Mucosa of descending colon (tissue), 3 donors: Measurements from ENCODE around the gene KCNH6. TPM values are rescaled to one million over a fixed set of nuclear protein-coding genes. Genes with fewer than 3 reads are reported as not detected.
A peak's percentile ranks its signal among the peaks of the same experiment; 100 is the strongest.

Experiments used
- ATAC-seq: fragments of 200-7000 bp; cut with Tn5 transposase; one replicate; pipeline ENCODE4 v1.9.1; 2020; ENCODE audit warnings: mild to moderate bottlenecking, moderate library complexity
- DNase-seq, 3 donors: peaks; one replicate each; pipeline ENCODE4 v3.0.0-alpha.2; 2020
- H3K36me3 ChIP-seq: fragments of 200-600 bp; one replicate; pipeline ENCODE4 v1.8.0; 2021; ENCODE audit warnings: low read depth, mild to moderate bottlenecking
- H3K4me1 ChIP-seq: fragments of 200-600 bp; one replicate; pipeline ENCODE4 v1.8.0; 2021; ENCODE audit warnings: low read depth, mild to moderate bottlenecking
- H3K4me3 ChIP-seq: fragments of 200-600 bp; one replicate; pipeline ENCODE4 v1.8.0; 2021; ENCODE audit warnings: mild to moderate bottlenecking
- H3K9me3 ChIP-seq: fragments of 200-600 bp; one replicate; pipeline ENCODE4 v1.8.0; 2021; ENCODE audit warnings: mild to moderate bottlenecking
- intact Hi-C, 2 donors: fragments of 100-400 bp; cut with DNase I in 1 of 2; cut with micrococcal nuclease in 1 of 2; formaldehyde crosslinking; loops; one replicate each; pipeline versions ENCODE4 v1.11.0 to v1.11.1; 2022; cut with DNase I, micrococcal nuclease
- long read RNA-seq, 2 donors: library from polyadenylated mRNA; unstranded; transcript quantifications; one replicate each; pipeline ENCODE4 v2.0.0, GENCODE V29; 2019 to 2021
- total RNA-seq, 3 donors: library from RNA; stranded (reverse); fragmentation: NEBNext Ultra II Directional in 2 of 3; extraction: Animal tissue kit (Norgen Biotek cat#: 25700) in 2 of 3; gene quantifications; one replicate each; pipeline versions ENCODE4 v1.2.1 to v1.2.4, GENCODE V29; 2021 to 2023
- TF ChIP-seq, protein P1 (sequence below): fragments of 200-600 bp; IDR thresholded peaks from one replicate; pipeline ENCODE4 v1.8.0; 2022; ENCODE audit warnings: antibody characterized with exemption, mild to moderate bottlenecking
- donor health status: DM: no; HTN: no; CAD: no; lungs with moderate emphysema.
- donor health status: DM: no; HTN: no; CAD: no.
- donor health status: DM: no; HTN: yes; CAD: no.

The KCNH6 gene, protein sequence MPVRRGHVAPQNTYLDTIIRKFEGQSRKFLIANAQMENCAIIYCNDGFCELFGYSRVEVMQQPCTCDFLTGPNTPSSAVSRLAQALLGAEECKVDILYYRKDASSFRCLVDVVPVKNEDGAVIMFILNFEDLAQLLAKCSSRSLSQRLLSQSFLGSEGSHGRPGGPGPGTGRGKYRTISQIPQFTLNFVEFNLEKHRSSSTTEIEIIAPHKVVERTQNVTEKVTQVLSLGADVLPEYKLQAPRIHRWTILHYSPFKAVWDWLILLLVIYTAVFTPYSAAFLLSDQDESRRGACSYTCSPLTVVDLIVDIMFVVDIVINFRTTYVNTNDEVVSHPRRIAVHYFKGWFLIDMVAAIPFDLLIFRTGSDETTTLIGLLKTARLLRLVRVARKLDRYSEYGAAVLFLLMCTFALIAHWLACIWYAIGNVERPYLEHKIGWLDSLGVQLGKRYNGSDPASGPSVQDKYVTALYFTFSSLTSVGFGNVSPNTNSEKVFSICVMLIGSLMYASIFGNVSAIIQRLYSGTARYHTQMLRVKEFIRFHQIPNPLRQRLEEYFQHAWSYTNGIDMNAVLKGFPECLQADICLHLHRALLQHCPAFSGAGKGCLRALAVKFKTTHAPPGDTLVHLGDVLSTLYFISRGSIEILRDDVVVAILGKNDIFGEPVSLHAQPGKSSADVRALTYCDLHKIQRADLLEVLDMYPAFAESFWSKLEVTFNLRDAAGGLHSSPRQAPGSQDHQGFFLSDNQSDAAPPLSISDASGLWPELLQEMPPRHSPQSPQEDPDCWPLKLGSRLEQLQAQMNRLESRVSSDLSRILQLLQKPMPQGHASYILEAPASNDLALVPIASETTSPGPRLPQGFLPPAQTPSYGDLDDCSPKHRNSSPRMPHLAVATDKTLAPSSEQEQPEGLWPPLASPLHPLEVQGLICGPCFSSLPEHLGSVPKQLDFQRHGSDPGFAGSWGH
- total RNA-seq, result under 1 TPM in 2 of 3 donors, not detected in 1; 0.58 to 0.64 TPM
- long read RNA-seq, donor 1, result 0 reads
- long read RNA-seq, donor 2, result 0 reads

DNA sequence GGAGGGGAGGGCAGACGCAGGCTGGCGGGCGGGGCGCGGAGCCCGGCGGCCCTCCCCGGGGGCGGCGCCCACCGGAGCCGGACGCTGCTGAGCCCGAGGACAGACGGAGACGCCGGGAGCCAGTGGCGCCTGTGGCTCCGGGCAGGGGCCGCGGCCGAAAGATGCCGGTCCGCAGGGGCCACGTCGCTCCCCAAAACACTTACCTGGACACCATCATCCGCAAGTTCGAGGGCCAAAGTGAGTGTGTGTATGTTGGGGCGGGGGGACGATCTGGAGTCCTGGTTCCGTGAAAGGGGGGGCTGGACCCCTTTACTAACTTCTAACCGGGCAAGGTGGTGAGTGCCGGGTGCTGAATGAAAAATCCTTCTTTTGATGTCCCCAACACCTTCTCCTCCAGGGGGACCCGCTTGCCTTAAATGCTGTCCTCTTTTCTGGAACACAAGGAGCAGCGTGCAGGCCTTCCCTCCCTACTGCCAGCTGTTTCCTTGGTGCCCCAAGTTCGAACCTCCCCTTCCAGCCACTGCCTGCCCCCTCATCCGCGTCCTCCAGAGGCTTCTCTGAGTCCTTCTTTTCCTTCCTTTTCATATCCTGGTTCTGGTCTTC lies at the start of gene KCNH6:
TSS of gene KCNH6 (plus strand) at position 106 of the 603 bp plus-strand sequence. CDS start at position 162, 56 bp downstream.
- ATAC-seq, result no peak
- no peak for DNase-seq
- intact Hi-C loops, result no loop called here
- Histone ChIP-seq H3K9me3 (no peaks in the 10 kb centered on the region), H3K36me3 (no peaks in the 10 kb centered on the region), H3K4me1 (peaks cover 18% of the 10 kb centered on the region), H3K4me3 (no peak within 1 kb of the TSS)
- TF ChIP-seq, protein P1, sequence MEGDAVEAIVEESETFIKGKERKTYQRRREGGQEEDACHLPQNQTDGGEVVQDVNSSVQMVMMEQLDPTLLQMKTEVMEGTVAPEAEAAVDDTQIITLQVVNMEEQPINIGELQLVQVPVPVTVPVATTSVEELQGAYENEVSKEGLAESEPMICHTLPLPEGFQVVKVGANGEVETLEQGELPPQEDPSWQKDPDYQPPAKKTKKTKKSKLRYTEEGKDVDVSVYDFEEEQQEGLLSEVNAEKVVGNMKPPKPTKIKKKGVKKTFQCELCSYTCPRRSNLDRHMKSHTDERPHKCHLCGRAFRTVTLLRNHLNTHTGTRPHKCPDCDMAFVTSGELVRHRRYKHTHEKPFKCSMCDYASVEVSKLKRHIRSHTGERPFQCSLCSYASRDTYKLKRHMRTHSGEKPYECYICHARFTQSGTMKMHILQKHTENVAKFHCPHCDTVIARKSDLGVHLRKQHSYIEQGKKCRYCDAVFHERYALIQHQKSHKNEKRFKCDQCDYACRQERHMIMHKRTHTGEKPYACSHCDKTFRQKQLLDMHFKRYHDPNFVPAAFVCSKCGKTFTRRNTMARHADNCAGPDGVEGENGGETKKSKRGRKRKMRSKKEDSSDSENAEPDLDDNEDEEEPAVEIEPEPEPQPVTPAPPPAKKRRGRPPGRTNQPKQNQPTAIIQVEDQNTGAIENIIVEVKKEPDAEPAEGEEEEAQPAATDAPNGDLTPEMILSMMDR, result no peak

DNA sequence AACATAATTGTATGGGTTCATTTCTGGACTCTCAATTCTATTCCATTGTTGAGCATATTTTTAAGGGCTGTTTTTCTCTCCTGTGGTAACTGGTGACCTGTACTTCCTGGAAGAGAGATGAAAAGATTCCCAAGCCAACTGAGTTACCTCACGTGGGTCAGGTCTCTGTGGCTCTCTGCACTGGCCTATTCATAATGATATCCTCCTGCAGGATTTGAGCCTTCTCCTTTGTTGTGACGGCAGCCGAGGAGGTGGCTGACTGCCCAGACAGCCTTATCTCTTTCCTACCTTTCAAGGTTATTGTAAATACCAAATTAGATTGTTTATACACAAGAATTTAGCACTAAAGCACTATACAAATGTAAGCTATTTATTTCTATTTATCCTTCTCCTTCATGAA lies 49.0 kb upstream of the KCNH6 start:
- TF ChIP-seq, protein P1, result no peak
- Histone ChIP-seq H3K9me3 (no peaks in the 10 kb centered on the region), H3K4me1 (peaks cover 29% of the 10 kb centered on the region), H3K36me3 (no peaks in the 10 kb centered on the region), H3K4me3 (no peak overlapping the region)
- ATAC-seq (peak; percentile 4), DNase-seq (peak in 2 of 3 donors; percentile 63 to 69)
- intact Hi-C loops, result no loop called here

DNA sequence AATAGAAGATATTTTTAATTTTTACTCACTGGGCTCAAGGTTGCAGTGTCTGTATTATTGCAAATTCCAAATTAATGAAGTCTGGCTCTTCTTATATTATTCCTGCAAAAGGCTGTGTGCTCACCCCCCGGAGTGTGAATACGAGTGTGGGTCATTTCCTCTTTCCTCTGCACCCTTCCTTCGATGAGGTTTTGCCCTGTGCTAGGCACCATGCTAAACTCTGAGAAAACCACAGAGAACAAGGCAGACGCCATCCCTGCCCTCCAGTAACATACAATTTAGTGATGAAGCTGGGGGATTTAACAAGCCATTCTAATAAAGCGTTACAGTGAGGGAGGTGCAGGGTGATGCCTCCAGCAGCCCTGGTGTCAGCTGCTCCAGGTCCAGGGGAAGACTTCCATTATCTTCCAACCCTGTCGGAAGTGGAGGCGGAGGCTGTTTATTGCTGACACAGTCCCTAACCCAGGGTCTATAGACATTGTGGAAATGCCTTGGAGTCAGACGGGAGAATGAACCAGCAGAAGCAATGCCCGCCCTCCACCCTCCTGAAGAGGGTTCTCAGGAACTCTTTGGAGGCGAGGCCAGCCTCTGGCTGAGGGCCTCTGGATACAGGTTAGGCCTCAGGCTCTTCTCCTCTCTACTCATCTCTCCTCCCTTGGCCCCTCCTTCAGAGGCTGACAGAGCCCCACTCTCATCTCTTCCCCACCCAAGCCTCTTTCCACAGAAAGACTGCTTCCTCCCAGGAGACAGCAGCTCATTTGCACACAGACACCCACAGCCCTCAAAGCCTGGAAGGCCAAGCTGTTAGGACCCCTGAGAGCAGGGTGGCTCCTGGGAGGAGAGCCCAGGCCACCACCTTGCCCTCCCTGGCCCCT lies 48.3 kb upstream of the KCNH6 start:
- ATAC-seq, result no peak
- Histone ChIP-seq H3K9me3 (no peaks in the 10 kb centered on the region), H3K4me3 (no peak overlapping the region), H3K36me3 (no peaks in the 10 kb centered on the region), H3K4me1 (peaks cover 29% of the 10 kb centered on the region)
- no peak for DNase-seq
- intact Hi-C loops, result loop anchor here (5.0 kb wide), 1 partner anchor 48 kb away; no protein-coding TSS in a partner anchor
- TF ChIP-seq, protein P1, result no peak

DNA sequence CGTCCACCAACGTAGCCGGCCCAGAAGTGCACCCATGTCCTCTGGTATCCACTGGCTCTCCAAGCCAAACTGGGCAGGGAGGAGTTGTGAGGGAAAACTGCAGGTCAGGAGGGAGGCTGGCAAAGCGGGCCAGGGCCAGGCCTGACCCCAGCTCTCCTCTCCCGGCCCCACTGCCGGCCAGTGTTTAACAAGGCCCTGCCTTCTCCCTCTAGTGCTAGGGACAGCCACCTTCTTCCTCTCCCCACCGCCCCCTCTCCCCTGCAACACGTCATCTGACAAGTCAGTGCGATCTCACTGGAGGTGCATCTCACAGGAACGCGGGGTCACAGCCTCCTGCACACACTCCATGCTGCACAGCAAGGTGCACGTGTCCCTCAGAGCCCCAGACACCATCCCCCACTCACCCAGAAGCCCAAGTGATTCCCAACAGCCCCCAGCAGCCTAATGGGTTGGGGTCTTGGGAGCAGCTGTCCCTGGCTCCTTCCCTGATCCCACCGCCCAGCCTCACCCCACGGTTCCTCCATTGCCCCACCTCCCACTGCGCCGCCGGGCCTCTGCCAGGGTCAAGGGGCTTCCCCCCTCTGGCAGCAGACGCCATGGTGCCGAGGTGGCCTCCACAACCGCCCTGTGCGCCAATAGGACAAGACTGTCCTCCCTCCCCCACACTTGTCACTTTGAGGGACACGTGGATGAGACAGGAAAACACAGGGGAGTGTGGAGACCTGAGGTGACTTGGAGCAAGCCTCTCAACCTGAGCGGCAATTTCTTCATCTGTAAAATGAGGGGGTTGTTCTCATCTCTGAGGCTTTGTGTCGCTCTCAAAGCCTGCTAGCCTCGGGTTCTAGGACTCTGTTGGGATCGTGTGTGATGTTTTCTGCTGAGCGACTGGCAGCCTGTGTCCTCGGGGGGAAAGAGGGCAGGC lies 47.4 kb upstream of the KCNH6 start:
- ATAC-seq, result no peak
- Histone ChIP-seq H3K36me3 (no peaks in the 10 kb centered on the region), H3K4me3 (no peak overlapping the region), H3K4me1 (peaks cover 29% of the 10 kb centered on the region), H3K9me3 (no peaks in the 10 kb centered on the region)
- intact Hi-C loops, result loop anchor here (5.0 kb wide), 1 partner anchor 48 kb away; no protein-coding TSS in a partner anchor
- TF ChIP-seq, protein P1, result no peak
- DNase-seq, result peak in 1 of 3 donors; percentile 57
